H9 (cell line): Measurements from ENCODE around the gene TMEM163. TPM values are rescaled to one million over a fixed set of nuclear protein-coding genes. Genes with fewer than 3 reads are reported as not detected.

Experiments
- DNase-seq: peaks from one replicate; pipeline ENCODE4 v3.0.0-alpha.2; 2017
- H2AFZ ChIP-seq: one replicate; pipeline ENCODE4 v1.6.1; 2013; ENCODE audit warnings: mild to moderate bottlenecking, low read length, control low read depth, moderate library complexity
- H2AK5ac ChIP-seq: 2 replicates; pipeline ENCODE4 v1.6.1; 2013; ENCODE audit warnings: low read length, control low read depth, mixed read lengths; ENCODE audit not compliant: insufficient read length
- H2BK120ac ChIP-seq: one replicate; pipeline ENCODE4 v1.6.1; 2013; ENCODE audit warnings: low read depth, mild to moderate bottlenecking, low read length, control low read depth, inconsistent platforms; ENCODE audit not compliant: poor library complexity, severe bottlenecking
- H2BK12ac ChIP-seq: 2 replicates; pipeline ENCODE4 v1.6.1; 2013; ENCODE audit warnings: low read length, control low read depth, mixed read lengths, low read depth; ENCODE audit not compliant: insufficient read length
- H2BK15ac ChIP-seq: 2 replicates; pipeline ENCODE4 v1.6.1; 2013; ENCODE audit warnings: low read depth, low read length, control low read depth
- H2BK20ac ChIP-seq: one replicate; pipeline ENCODE4 v1.6.1; 2013; ENCODE audit warnings: low read depth, mild to moderate bottlenecking, low read length, control low read depth, inconsistent platforms; ENCODE audit not compliant: poor library complexity, severe bottlenecking
- H2BK5ac ChIP-seq: 2 replicates; pipeline ENCODE4 v1.6.1; 2013; ENCODE audit warnings: low read length, control low read depth, mixed read lengths; ENCODE audit not compliant: insufficient read length
- H3K14ac ChIP-seq: 2 replicates; pipeline ENCODE4 v1.6.1; 2013; ENCODE audit warnings: low read length, control low read depth; ENCODE audit not compliant: insufficient read depth
- H3K18ac ChIP-seq: 2 replicates; pipeline ENCODE4 v1.6.1; 2013; ENCODE audit warnings: low read depth, mild to moderate bottlenecking, mixed read lengths, low read length, control low read depth; ENCODE audit not compliant: insufficient read length
- H3K23ac ChIP-seq: 2 replicates; pipeline ENCODE4 v1.6.1; 2013; ENCODE audit warnings: low read length, control low read depth, mixed read lengths, low read depth; ENCODE audit not compliant: insufficient read length
- H3K23me2 ChIP-seq: 2 replicates; pipeline ENCODE4 v1.6.1; 2013; ENCODE audit warnings: low read depth, mild to moderate bottlenecking, mixed read lengths, low read length, control low read depth; ENCODE audit not compliant: insufficient read length, poor library complexity, severe bottlenecking
- H3K27ac ChIP-seq: 2 replicates; pipeline ENCODE4 v1.5.1; 2013; ENCODE audit warnings: low read length, control low read depth, mixed read lengths, low read depth; ENCODE audit not compliant: insufficient read length
- H3K27me3 ChIP-seq: 2 replicates; pipeline ENCODE4 v1.6.1; 2013; ENCODE audit warnings: low read length, control low read depth, inconsistent platforms; ENCODE audit not compliant: insufficient read depth
- H3K4ac ChIP-seq: 2 replicates; pipeline ENCODE4 v1.6.1; 2013; ENCODE audit warnings: low read depth, mild to moderate bottlenecking, control low read depth, inconsistent platforms, low read length, moderate library complexity
- H3K4me1 ChIP-seq: 2 replicates; pipeline ENCODE4 v1.6.1; 2013; ENCODE audit warnings: low read length, control low read depth, inconsistent platforms; ENCODE audit not compliant: insufficient read depth
- H3K4me2 ChIP-seq: 2 replicates; pipeline ENCODE4 v1.6.1; 2013; ENCODE audit warnings: low read length, control low read depth, mixed read lengths; ENCODE audit not compliant: insufficient read length, insufficient read depth
- H3K56ac ChIP-seq: 2 replicates; pipeline ENCODE4 v1.6.1; 2013; ENCODE audit warnings: low read depth, mild to moderate bottlenecking, mixed read lengths, low read length, control low read depth; ENCODE audit not compliant: insufficient read length
- H3K79me1 ChIP-seq: 2 replicates; pipeline ENCODE4 v1.6.1; 2013; ENCODE audit warnings: low read depth, mild to moderate bottlenecking, moderate library complexity, low read length, control low read depth, inconsistent platforms; ENCODE audit not compliant: insufficient read depth, poor library complexity, severe bottlenecking
- H3K79me2 ChIP-seq: 2 replicates; pipeline ENCODE4 v1.6.1; 2013; ENCODE audit warnings: low read length, control low read depth, inconsistent platforms; ENCODE audit not compliant: insufficient read depth
- H3K9ac ChIP-seq: 2 replicates; pipeline ENCODE4 v1.6.1; 2013; ENCODE audit warnings: low read length, control low read depth, mixed read lengths; ENCODE audit not compliant: insufficient read length; ENCODE audit errors: extremely low read depth
- H3K9me3 ChIP-seq: one replicate; pipeline ENCODE4 v1.6.1; 2013; ENCODE audit warnings: low read depth, low read length, inconsistent platforms; ENCODE audit not compliant: control insufficient read depth
- H3T11ph ChIP-seq: one replicate; pipeline ENCODE4 v1.6.1; 2013; ENCODE audit warnings: mild to moderate bottlenecking, low read length, control low read depth, inconsistent platforms
- H4K20me1 ChIP-seq: one replicate; pipeline ENCODE4 v1.6.1; 2013; ENCODE audit not compliant: control insufficient read depth, insufficient read length, insufficient read depth
- H4K5ac ChIP-seq: 2 replicates; pipeline ENCODE4 v1.6.1; 2013; ENCODE audit warnings: low read depth, mild to moderate bottlenecking, mixed read lengths, low read length, control low read depth; ENCODE audit not compliant: insufficient read length
- H4K8ac ChIP-seq: replicated peaks from 2 replicates; pipeline ENCODE4 v1.6.1; 2013; ENCODE audit warnings: low read length, control low read depth, mixed read lengths, low read depth; ENCODE audit not compliant: insufficient read length
- H4K91ac ChIP-seq: 2 replicates; pipeline ENCODE4 v1.6.1; 2013; ENCODE audit warnings: low read depth, mild to moderate bottlenecking, moderate library complexity, mixed read lengths, low read length, control low read depth; ENCODE audit not compliant: insufficient read length
- H3K27ac Mint-ChIP-seq, 3 experiments: 2 replicates in 2 of 3; 3 replicates in 1 of 3; pipeline ENCODE4 v1.8.0; 2020 to 2021; ENCODE audit warnings: mixed read lengths in 3 of 3, mild to moderate bottlenecking in 1 of 3, moderate library complexity in 1 of 3
- H3K27me3 Mint-ChIP-seq: 2 replicates; pipeline ENCODE4 v1.8.0; 2021; ENCODE audit warnings: low read depth, mild to moderate bottlenecking, moderate library complexity, mixed read lengths
- H3K36me3 Mint-ChIP-seq, 3 experiments: 2 replicates in 2 of 3; 3 replicates in 1 of 3; pipeline ENCODE4 v1.8.0; 2020 to 2021; ENCODE audit warnings: low read depth in 3 of 3, mixed read lengths in 3 of 3; ENCODE audit not compliant: insufficient read depth in 1 of 3
- H3K4me1 Mint-ChIP-seq, 2 experiments: 2 replicates each; pipeline ENCODE4 v1.8.0; 2020; ENCODE audit warnings: mixed read lengths in 2 of 2
- H3K4me3 Mint-ChIP-seq, 2 experiments: 2 replicates in 1 of 2; 3 replicates in 1 of 2; pipeline ENCODE4 v1.8.0; 2020 to 2021; ENCODE audit warnings: mild to moderate bottlenecking in 2 of 2, mixed read lengths in 2 of 2, moderate library complexity in 1 of 2
- H3K9me3 Mint-ChIP-seq, 2 experiments: 2 replicates in 1 of 2; 3 replicates in 1 of 2; pipeline ENCODE4 v1.8.0; 2020; ENCODE audit warnings: mild to moderate bottlenecking in 2 of 2, mixed read lengths in 2 of 2, moderate library complexity in 1 of 2
- CTCF ChIP-seq: fragments of 200-600 bp; sonication (generic); conservative IDR thresholded peaks from 3 replicates; pipeline ENCODE4 v1.8.0; 2021; ENCODE audit warnings: antibody characterized with exemption, mild to moderate bottlenecking
- WGBS: extraction: QIAGEN DNeasy Blood & Tissue Kit; methylation state at CpG from one replicate; pipeline ENCODE4 v1.1.7; 2013; ENCODE audit warnings: missing lambda C conversion rate, low lambda C conversion rate, mixed read lengths; ENCODE audit not compliant: insufficient read length; ENCODE audit errors: extremely low coverage; 5-methylcytosine and 5-hydroxymethylcytosine counted together
- total RNA-seq: library from RNA; stranded (reverse); gene quantifications from 2 replicates; pipeline ENCODE4 v1.2.1, GENCODE V29; 2021

Gene TMEM163
- total RNA-seq, 1 experiment from 2014 or later, result 0.39 TPM

DNA sequence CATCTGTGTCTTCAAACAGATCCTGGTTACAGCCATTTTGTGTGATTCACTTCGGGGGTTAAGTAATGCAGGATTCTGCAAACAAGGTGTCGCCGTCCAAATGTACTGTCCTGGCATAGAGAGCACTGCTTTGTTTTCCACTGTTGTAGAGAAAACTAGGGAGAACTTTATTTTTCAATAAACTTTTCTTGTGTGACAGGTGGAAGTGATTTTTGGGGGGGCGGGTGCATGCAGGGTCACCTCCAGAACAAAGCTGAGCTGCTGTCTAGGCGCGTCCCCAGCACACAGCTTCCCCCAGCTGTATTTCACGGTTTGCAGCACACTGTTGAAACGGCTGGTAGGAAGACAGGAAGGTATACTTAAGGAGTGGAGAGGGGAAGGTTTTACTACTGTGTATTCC, 264.4 kb downstream of the TMEM163 start:
- H3K9me3 Mint-ChIP-seq, result no peaks in the 10 kb centered on the region
- H3K27me3 ChIP-seq, result no peaks in the 10 kb centered on the region
- H3K4me1 ChIP-seq, result no peaks in the 10 kb centered on the region
- H3K14ac ChIP-seq, result no peak overlapping the region
- H3K36me3 Mint-ChIP-seq, result peaks cover 0 to 4% (median 4%) of the 10 kb centered on the region in 3 experiments; a peak in 6 of 7 replicates
- H2AK5ac ChIP-seq, result no peak overlapping the region
- no peak overlapping the region for H2BK120ac ChIP-seq
- no peaks in the 10 kb centered on the region for H3K23me2 ChIP-seq
- H3K79me2 ChIP-seq, result no peaks in the 10 kb centered on the region
- H3K4me1 Mint-ChIP-seq, result peaks cover 14 to 15% of the 10 kb centered on the region in 2 experiments; a peak in 3 of 4 replicates
- WGBS, result no CpG with 5 or more reads among the region's 8 CpGs
- H3K4me2 ChIP-seq, result no peak overlapping the region
- no peak overlapping the region for H3K9ac ChIP-seq
- H2BK5ac ChIP-seq, result no peak overlapping the region
- no peaks in the 10 kb centered on the region for H3K27me3 Mint-ChIP-seq
- H2BK20ac ChIP-seq, result no peak overlapping the region
- H4K20me1 ChIP-seq, result no peaks in the 10 kb centered on the region
- no peak overlapping the region for H3K56ac ChIP-seq
- no peak overlapping the region for H4K8ac ChIP-seq
- H3K27ac Mint-ChIP-seq, result no peak overlapping the region
- H3K18ac ChIP-seq, result no peak overlapping the region
- H3K9me3 ChIP-seq, result no peaks in the 10 kb centered on the region
- H2BK15ac ChIP-seq, result no peak overlapping the region
- H3K4ac ChIP-seq, result no peak overlapping the region
- no peak for DNase-seq
- no peak overlapping the region for H4K91ac ChIP-seq
- H2BK12ac ChIP-seq, result no peak overlapping the region
- H3T11ph ChIP-seq, result no peak overlapping the region
- H2AFZ ChIP-seq, result no peak overlapping the region
- no peak overlapping the region for H3K4me3 Mint-ChIP-seq
- no peak overlapping the region for H4K5ac ChIP-seq
- no peaks in the 10 kb centered on the region for H3K79me1 ChIP-seq
- H3K27ac ChIP-seq, result no peak overlapping the region
- no peak for TF ChIP-seq CTCF
- H3K23ac ChIP-seq, result no peak overlapping the region
